Measurements from ENCODE around the gene CARD9.

DNA sequence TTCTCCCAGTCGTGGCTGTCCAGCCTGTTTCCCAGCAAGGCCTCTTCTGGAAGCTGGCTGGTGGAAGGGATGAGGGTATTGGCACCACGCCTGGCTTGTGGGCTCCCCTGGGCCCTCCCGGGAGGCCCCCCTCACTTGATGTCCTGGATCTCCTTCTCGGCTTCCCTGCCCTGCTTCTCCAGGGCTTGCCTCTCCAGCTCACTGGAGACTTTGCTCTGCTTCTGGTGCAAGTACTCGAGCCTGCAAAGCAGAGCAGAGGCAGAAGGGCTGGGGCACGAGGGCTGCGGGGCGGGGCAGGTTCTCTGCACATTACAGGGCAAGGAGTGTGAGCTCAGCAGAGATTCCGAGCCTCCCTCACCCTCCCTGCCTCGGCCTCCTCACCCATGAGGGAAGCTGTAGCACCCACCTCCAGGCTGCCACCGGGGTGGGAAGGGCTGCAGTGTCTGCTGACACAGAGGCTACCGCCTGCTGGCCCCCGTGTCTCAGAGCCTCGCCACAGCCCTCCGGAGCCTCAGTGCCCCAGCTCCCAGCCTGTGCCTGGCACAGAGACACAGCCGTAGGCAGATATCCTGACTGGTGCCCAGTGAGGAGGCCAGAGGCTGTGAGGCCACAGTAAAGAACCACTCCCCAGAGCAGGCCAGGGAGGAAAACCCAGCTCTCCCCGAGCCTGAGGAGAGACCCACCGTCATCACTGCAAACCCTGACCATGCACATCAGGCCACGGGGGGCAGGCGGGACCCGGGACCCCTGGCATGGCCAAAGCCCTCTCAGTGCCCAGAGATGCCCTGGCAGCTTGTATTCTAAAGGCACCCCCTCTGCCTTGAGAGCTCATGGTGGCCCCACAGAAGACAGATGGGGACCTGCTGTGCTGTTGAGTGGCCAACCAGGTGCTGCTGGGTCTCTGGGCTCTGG is 19.3 kb upstream of the CARD9 start:
- TF ChIP-seq, protein P1, sequence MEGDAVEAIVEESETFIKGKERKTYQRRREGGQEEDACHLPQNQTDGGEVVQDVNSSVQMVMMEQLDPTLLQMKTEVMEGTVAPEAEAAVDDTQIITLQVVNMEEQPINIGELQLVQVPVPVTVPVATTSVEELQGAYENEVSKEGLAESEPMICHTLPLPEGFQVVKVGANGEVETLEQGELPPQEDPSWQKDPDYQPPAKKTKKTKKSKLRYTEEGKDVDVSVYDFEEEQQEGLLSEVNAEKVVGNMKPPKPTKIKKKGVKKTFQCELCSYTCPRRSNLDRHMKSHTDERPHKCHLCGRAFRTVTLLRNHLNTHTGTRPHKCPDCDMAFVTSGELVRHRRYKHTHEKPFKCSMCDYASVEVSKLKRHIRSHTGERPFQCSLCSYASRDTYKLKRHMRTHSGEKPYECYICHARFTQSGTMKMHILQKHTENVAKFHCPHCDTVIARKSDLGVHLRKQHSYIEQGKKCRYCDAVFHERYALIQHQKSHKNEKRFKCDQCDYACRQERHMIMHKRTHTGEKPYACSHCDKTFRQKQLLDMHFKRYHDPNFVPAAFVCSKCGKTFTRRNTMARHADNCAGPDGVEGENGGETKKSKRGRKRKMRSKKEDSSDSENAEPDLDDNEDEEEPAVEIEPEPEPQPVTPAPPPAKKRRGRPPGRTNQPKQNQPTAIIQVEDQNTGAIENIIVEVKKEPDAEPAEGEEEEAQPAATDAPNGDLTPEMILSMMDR (IDR thresholded peaks at IDR 0.05), result no peak
- TF ChIP-seq POLR2AphosphoS5 (IDR thresholded peaks at IDR 0.05) (no peak), POLR2A (IDR thresholded peaks at IDR 0.05) (no peak)

All from stomach (tissue), 4 donors.